ENCODE measurements around the gene AKAP13. TPM values are rescaled to one million over a fixed set of nuclear protein-coding genes. Genes with fewer than 3 reads are reported as not detected.

Gene AKAP13
- total RNA-seq, 1 experiment from 2014 or later: 54.5 TPM

- DNase-seq (ENCODE audit: low spot score): no peak
- CTCF ChIA-PET: no interaction called here
- TF ChIP-seq EZH2 (IDR thresholded peaks at IDR 0.05; ENCODE audit: borderline replicate concordance, low read depth, low read length, poor library complexity, severe bottlenecking): no peak
- TF ChIP-seq, protein P1, sequence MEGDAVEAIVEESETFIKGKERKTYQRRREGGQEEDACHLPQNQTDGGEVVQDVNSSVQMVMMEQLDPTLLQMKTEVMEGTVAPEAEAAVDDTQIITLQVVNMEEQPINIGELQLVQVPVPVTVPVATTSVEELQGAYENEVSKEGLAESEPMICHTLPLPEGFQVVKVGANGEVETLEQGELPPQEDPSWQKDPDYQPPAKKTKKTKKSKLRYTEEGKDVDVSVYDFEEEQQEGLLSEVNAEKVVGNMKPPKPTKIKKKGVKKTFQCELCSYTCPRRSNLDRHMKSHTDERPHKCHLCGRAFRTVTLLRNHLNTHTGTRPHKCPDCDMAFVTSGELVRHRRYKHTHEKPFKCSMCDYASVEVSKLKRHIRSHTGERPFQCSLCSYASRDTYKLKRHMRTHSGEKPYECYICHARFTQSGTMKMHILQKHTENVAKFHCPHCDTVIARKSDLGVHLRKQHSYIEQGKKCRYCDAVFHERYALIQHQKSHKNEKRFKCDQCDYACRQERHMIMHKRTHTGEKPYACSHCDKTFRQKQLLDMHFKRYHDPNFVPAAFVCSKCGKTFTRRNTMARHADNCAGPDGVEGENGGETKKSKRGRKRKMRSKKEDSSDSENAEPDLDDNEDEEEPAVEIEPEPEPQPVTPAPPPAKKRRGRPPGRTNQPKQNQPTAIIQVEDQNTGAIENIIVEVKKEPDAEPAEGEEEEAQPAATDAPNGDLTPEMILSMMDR (conservative IDR thresholded peaks at IDR 0.05; ENCODE audit: low read depth, low read length): no peak
- Histone ChIP-seq H3K4me1 (ENCODE audit: insufficient read depth, low read length, poor library complexity, severe bottlenecking) (no peaks in the 10 kb centered on the region), H3K36me3 (ENCODE audit: insufficient read depth, low read length, poor library complexity, severe bottlenecking) (no peaks in the 10 kb centered on the region), H3K27me3 (replicated peaks; ENCODE audit: insufficient read depth, low read depth, low read length, poor library complexity) (no peaks in the 10 kb centered on the region), H3K4me3 (ENCODE audit: low read depth, low read length, poor library complexity, severe bottlenecking) (no peak overlapping the region), H3K9me3 (ENCODE audit: low read depth, low read length, poor library complexity, severe bottlenecking) (no peaks in the 10 kb centered on the region), H3K27ac (ENCODE audit: low read depth, low read length, poor library complexity, severe bottlenecking) (no peak overlapping the region)
- POLR2A ChIA-PET (ENCODE audit: low non-redundant PET): no interaction called here
- intact Hi-C loops (cut with micrococcal nuclease; ENCODE audit: unreplicated experiment): no loop called here
- BruUV-seq (replicated peaks): no TSS peak
Measured at GRCh38 chr15:85766001-85766831, 385.8 kb downstream of the AKAP13 start.

GRCh38 chr15:85767785-85768529 is 387.6 kb downstream of the AKAP13 start:
- no TSS peak for BruUV-seq (replicated peaks)
- no peak overlapping the region for H3K4me3 ChIP-seq (ENCODE audit: low read depth, low read length, poor library complexity, severe bottlenecking)
- no peak for TF ChIP-seq EZH2 (IDR thresholded peaks at IDR 0.05; ENCODE audit: borderline replicate concordance, low read depth, low read length, poor library complexity, severe bottlenecking)
- TF ChIP-seq, protein P1 (conservative IDR thresholded peaks at IDR 0.05; ENCODE audit: low read depth, low read length): no peak
- no peaks in the 10 kb centered on the region for H3K27me3 ChIP-seq (replicated peaks; ENCODE audit: insufficient read depth, low read depth, low read length, poor library complexity)
- no peaks in the 10 kb centered on the region for H3K4me1 ChIP-seq (ENCODE audit: insufficient read depth, low read length, poor library complexity, severe bottlenecking)
- ChIA-PET CTCF (no interaction called here), POLR2A (ENCODE audit: low non-redundant PET) (no interaction called here)
- H3K9me3 ChIP-seq (ENCODE audit: low read depth, low read length, poor library complexity, severe bottlenecking): no peaks in the 10 kb centered on the region
- intact Hi-C loops (cut with micrococcal nuclease; ENCODE audit: unreplicated experiment): no loop called here
- DNase-seq (ENCODE audit: low spot score): no peak
- H3K36me3 ChIP-seq (ENCODE audit: insufficient read depth, low read length, poor library complexity, severe bottlenecking): no peaks in the 10 kb centered on the region
- no peak overlapping the region for H3K27ac ChIP-seq (ENCODE audit: low read depth, low read length, poor library complexity, severe bottlenecking)

DNA sequence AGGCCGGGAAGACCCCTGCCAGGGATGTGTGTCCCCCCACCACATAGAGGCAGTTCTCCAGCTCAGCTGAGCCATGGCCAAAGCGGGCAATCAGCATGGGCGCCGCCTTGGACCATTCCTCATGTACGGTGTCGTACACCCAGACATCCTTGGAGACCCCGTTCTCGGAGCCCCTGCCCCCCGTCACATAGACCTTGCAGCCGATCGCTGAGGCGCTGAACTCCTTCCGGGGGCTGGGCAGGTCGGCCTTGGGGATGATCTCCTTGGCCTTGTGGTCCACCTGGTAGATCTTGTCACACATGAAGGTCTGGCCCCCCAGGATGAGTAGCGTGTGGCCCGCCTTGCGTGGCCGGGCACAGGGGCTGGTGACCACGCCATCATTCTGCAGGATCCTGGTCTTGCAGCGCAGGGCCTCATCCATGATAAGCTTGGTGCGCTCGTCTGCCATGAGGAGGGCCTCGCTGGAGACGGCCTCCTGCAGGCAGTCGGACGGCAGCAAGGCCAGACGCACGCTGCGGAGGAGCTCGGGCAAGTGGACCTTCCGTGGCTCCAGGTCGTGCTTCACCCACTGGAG is 388.3 kb downstream of the AKAP13 start:
- POLR2A ChIA-PET (ENCODE audit: low non-redundant PET): no interaction called here
- CTCF ChIA-PET: no interaction called here
- DNase-seq (ENCODE audit: low spot score): no peak
- Histone ChIP-seq H3K36me3 (ENCODE audit: insufficient read depth, low read length, poor library complexity, severe bottlenecking) (no peaks in the 10 kb centered on the region), H3K27ac (ENCODE audit: low read depth, low read length, poor library complexity, severe bottlenecking) (no peak overlapping the region), H3K9me3 (ENCODE audit: low read depth, low read length, poor library complexity, severe bottlenecking) (no peaks in the 10 kb centered on the region), H3K4me1 (ENCODE audit: insufficient read depth, low read length, poor library complexity, severe bottlenecking) (no peaks in the 10 kb centered on the region), H3K4me3 (ENCODE audit: low read depth, low read length, poor library complexity, severe bottlenecking) (no peak overlapping the region), H3K27me3 (replicated peaks; ENCODE audit: insufficient read depth, low read depth, low read length, poor library complexity) (no peaks in the 10 kb centered on the region)
- intact Hi-C loops (cut with micrococcal nuclease; ENCODE audit: unreplicated experiment): no loop called here
- no TSS peak for BruUV-seq (replicated peaks)
- no peak for TF ChIP-seq EZH2 (IDR thresholded peaks at IDR 0.05; ENCODE audit: borderline replicate concordance, low read depth, low read length, poor library complexity, severe bottlenecking)
- TF ChIP-seq, protein P1 (conservative IDR thresholded peaks at IDR 0.05; ENCODE audit: low read depth, low read length): no peak

Measured in A673 (cell line).